Activated T-cell treated with anti-CD3 and anti-CD28 coated beads for 1 hour (primary cell): ENCODE data around the gene OGA.

Experiments used
- DNase-seq: peaks from one replicate; pipeline ENCODE4 v3.0.0-alpha.2; 2020; ENCODE audit warnings: low read depth

Gene OGA

GRCh38 chr10:101818119-101818871 lies at the start of gene OGA:
OGA (minus strand) TSS chr10:101818444; CDS start chr10:101818022, 422 bp downstream.
- peak; percentile 97 for DNase-seq

- DNase-seq: no peak
Observed at GRCh38 chr10:101867931-101868330, 49.7 kb upstream of the OGA start.

- no peak for DNase-seq
Observed at GRCh38 chr10:101859530-101859929, 41.3 kb upstream of the OGA start.

GRCh38 chr10:101858723-101859500 lies 40.7 kb upstream of the OGA start:
- DNase-seq: no peak

GRCh38 chr10:101857802-101858476 lies 39.7 kb upstream of the OGA start:
- no peak for DNase-seq

GRCh38 chr10:101856626-101857025 lies 38.4 kb upstream of the OGA start:
- no peak for DNase-seq

GRCh38 chr10:101851411-101852116 lies 33.3 kb upstream of the OGA start:
- DNase-seq: no peak

GRCh38 chr10:101850749-101851148 lies 32.5 kb upstream of the OGA start:
- no peak for DNase-seq

GRCh38 chr10:101848894-101849351 lies 30.7 kb upstream of the OGA start:
- DNase-seq: no peak

- no peak for DNase-seq
Observed at GRCh38 chr10:101848408-101848807, 30.2 kb upstream of the OGA start.

GRCh38 chr10:101845893-101846292 lies 27.6 kb upstream of the OGA start:
- no peak for DNase-seq

GRCh38 chr10:101843032-101844021 lies 25.1 kb upstream of the OGA start, which contains the start of gene KCNIP2:
KCNIP2 (minus strand) TSS chr10:101843800; CDS start chr10:101843568, 232 bp downstream.
- DNase-seq: peak; percentile 35

- DNase-seq: no peak
Observed at GRCh38 chr10:101841826-101842225, 23.6 kb upstream of the OGA start.

- DNase-seq: peak; percentile 60
Observed at GRCh38 chr10:101840741-101841453, 22.7 kb upstream of the OGA start.

- no peak for DNase-seq
Observed at GRCh38 chr10:101840102-101840684, 21.9 kb upstream of the OGA start.

- peak; percentile 54 for DNase-seq
Observed at GRCh38 chr10:101839416-101840063, 21.3 kb upstream of the OGA start.

GRCh38 chr10:101839002-101839401 lies 20.8 kb upstream of the OGA start:
- DNase-seq: no peak

- DNase-seq: no peak
Observed at GRCh38 chr10:101838416-101838970, 20.2 kb upstream of the OGA start.

GRCh38 chr10:101837748-101838147 lies 19.5 kb upstream of the OGA start:
- DNase-seq: no peak
